HCT116 (cell line): Measurements from ENCODE around the gene TCF19. TPM values are rescaled to one million over a fixed set of nuclear protein-coding genes. Genes with fewer than 3 reads are reported as not detected.

Experiments used
- ATAC-seq: fragments of 200-7000 bp; cut with Tn5 transposase; 2 replicates; pipeline ENCODE4 v1.9.1; 2020; ENCODE audit warnings: mild to moderate bottlenecking, moderate library complexity
- BruUV-seq: library from RNA; stranded (reverse); fragments of 400-500 nt; replicated peaks from 2 replicates; lab custom pipeline; 2021; lab: Mats Ljungman, UMichigan
- CTCF ChIA-PET: fragments of 300-600 bp; sonication (Branson Sonifier 250); formaldehyde crosslinking; loops from one replicate; lab custom pipeline; 2021; ENCODE audit warnings: antibody characterized with exemption; lab: Charles Lee
- POLR2A ChIA-PET: fragments of 300-600, 350-600 bp; sonication (Branson Sonifier 250); formaldehyde crosslinking; loops from one replicate; lab custom pipeline; 2021; ENCODE audit warnings: antibody characterized with exemption; lab: Charles Lee
- RAD21 ChIA-PET, 2 experiments: fragments of 300-600 bp; sonication (Branson Sonifier 250); formaldehyde crosslinking; loops; one replicate each; lab custom pipeline; 2023; ENCODE audit warnings: low total read pairs in 2 of 2; ENCODE audit not compliant: uncharacterized antibody in 2 of 2, unreplicated experiment in 2 of 2, low non-redundant PET in 1 of 2; lab: Charles Lee
- DNase-seq: peaks from one replicate; pipeline ENCODE4 v3.0.0-alpha.2; 2010; ENCODE audit warnings: low read depth, low spot score
- H2AFZ ChIP-seq: fragments of 200-600 bp; shearing (Covaris generic), sonication (generic); 2 replicates; pipeline ENCODE4 v1.6.1; 2017; ENCODE audit warnings: low read depth, mixed run types, mixed read lengths, antibody characterized with exemption, low read length; ENCODE audit not compliant: poor library complexity, severe bottlenecking
- H3K27ac ChIP-seq: 2 replicates; pipeline ENCODE4 v1.5.1; 2012; ENCODE audit warnings: low read depth, low read length
- H3K27me3 ChIP-seq: fragments of 200-600 bp; sonication (generic); 2 replicates; pipeline ENCODE4 v1.6.1; 2016; ENCODE audit warnings: mixed run types, low read length, mixed read lengths; ENCODE audit not compliant: insufficient read depth
- H3K36me3 ChIP-seq, 2 experiments: fragments of 200-500 bp in 1 of 2; fragments of 200-600 bp in 1 of 2; sonication (Bioruptor generic) in 1 of 2; sonication (generic) in 1 of 2; 2 replicates each; pipeline versions ENCODE4 v1.5.1 to v1.6.1; 2014 to 2016; ENCODE audit warnings: low read length in 2 of 2, inconsistent platforms in 1 of 2, mixed read lengths in 1 of 2, mixed run types in 1 of 2; ENCODE audit not compliant: insufficient read depth in 2 of 2, control insufficient read depth in 1 of 2
- H3K4me1 ChIP-seq, 2 experiments: fragments of 200-600 bp in 1 of 2; sonication (generic) in 1 of 2; 2 replicates each; pipeline versions ENCODE4 v1.5.1 to v1.6.1; 2012 to 2017; ENCODE audit warnings: low read length in 2 of 2, inconsistent platforms in 1 of 2, mild to moderate bottlenecking in 1 of 2, mixed read lengths in 1 of 2, mixed run types in 1 of 2, moderate library complexity in 1 of 2; ENCODE audit not compliant: insufficient read depth in 2 of 2, control insufficient read depth in 1 of 2
- H3K4me2 ChIP-seq: fragments of 200-600 bp; sonication (generic); 2 replicates; pipeline ENCODE4 v1.6.1; 2017; ENCODE audit warnings: mixed run types, low read length, mixed read lengths
- H3K4me3 ChIP-seq, 2 experiments: fragments of 200-600 bp in 1 of 2; sonication (generic) in 1 of 2; replicated peaks in 1 of 2; 2 replicates each; pipeline ENCODE4 v1.5.1; 2011 to 2016; ENCODE audit warnings: low read length in 2 of 2, control low read depth in 1 of 2, low read depth in 1 of 2, mild to moderate bottlenecking in 1 of 2, mixed read lengths in 1 of 2, mixed run types in 1 of 2
- H3K79me2 ChIP-seq: fragments of 200-600 bp; sonication (generic); 2 replicates; pipeline ENCODE4 v1.6.1; 2017; ENCODE audit warnings: mild to moderate bottlenecking, mixed run types, low read length, moderate library complexity, mixed read lengths; ENCODE audit not compliant: insufficient read depth
- H3K9ac ChIP-seq: fragments of 200-600 bp; sonication (generic); 2 replicates; pipeline ENCODE4 v1.6.1; 2016; ENCODE audit warnings: low read length, mixed read lengths
- H3K9me2 ChIP-seq: fragments of 200-600 bp; sonication (generic), shearing (Covaris generic); 2 replicates; pipeline ENCODE4 v1.6.1; 2017; ENCODE audit warnings: mixed run types, mild to moderate bottlenecking, moderate library complexity; ENCODE audit not compliant: insufficient read depth
- H3K9me3 ChIP-seq, 2 experiments: fragments of 200-500 bp in 1 of 2; fragments of 200-600 bp in 1 of 2; sonication (Bioruptor generic) in 1 of 2; sonication (generic) in 1 of 2; 2 replicates each; pipeline ENCODE4 v1.6.1; 2014 to 2017; ENCODE audit warnings: low read length in 2 of 2, mixed read lengths in 2 of 2, inconsistent platforms in 1 of 2, low read depth in 1 of 2, mild to moderate bottlenecking in 1 of 2, mixed run types in 1 of 2, moderate library complexity in 1 of 2; ENCODE audit not compliant: control insufficient read depth in 1 of 2, insufficient read depth in 1 of 2
- H4K20me1 ChIP-seq: fragments of 200-600 bp; sonication (generic), shearing (Covaris generic); 2 replicates; pipeline ENCODE4 v1.6.1; 2017; ENCODE audit warnings: mixed run types, mild to moderate bottlenecking, moderate library complexity; ENCODE audit not compliant: insufficient read depth
- CBX3 ChIP-seq: IDR thresholded peaks from 2 replicates; pipeline ENCODE4 v1.6.1; 2012; ENCODE audit warnings: low read depth
- EZH2 ChIP-seq: fragments of 200-600 bp; sonication (generic); IDR thresholded peaks from 2 replicates; pipeline ENCODE4 v1.6.1; 2017; ENCODE audit warnings: antibody characterized with exemption, mixed run types
- EZH2phosphoT487 ChIP-seq: fragments of 200-600 bp; IDR thresholded peaks from 2 replicates; pipeline ENCODE4 v1.6.1; 2018; ENCODE audit warnings: antibody characterized with exemption, borderline replicate concordance
- MAX ChIP-seq: IDR thresholded peaks from 2 replicates; pipeline ENCODE4 v1.6.1; 2012
- POLR2A ChIP-seq: IDR thresholded peaks from 2 replicates; pipeline ENCODE4 v1.7.0; 2011; ENCODE audit warnings: borderline replicate concordance; ENCODE audit not compliant: insufficient read depth, insufficient read length; ENCODE audit errors: extremely low read depth
- POLR2AphosphoS5 ChIP-seq: IDR thresholded peaks from 2 replicates; pipeline ENCODE4 v1.6.1; 2011; ENCODE audit warnings: mild to moderate bottlenecking, low read depth, low read length, moderate library complexity
- RAD21 ChIP-seq: IDR thresholded peaks from 2 replicates; pipeline ENCODE4 v1.6.1; 2012; ENCODE audit warnings: low read depth, mild to moderate bottlenecking
- SIN3A ChIP-seq: IDR thresholded peaks from 2 replicates; pipeline ENCODE4 v1.6.1; 2012; ENCODE audit warnings: low read depth
- ZBTB33 ChIP-seq: IDR thresholded peaks from 2 replicates; pipeline ENCODE4 v1.6.1; 2011; ENCODE audit warnings: mild to moderate bottlenecking, low read length, moderate library complexity; ENCODE audit not compliant: insufficient replicate concordance; ENCODE audit errors: extremely low read depth
- ZFX ChIP-seq: fragments of 450-650 bp; IDR thresholded peaks from 2 replicates; pipeline ENCODE4 v1.6.1; 2017
- ZNF274 ChIP-seq: fragments of 200-500 bp; sonication (Bioruptor generic); IDR thresholded peaks from 2 replicates; pipeline ENCODE4 v1.6.1; 2014; ENCODE audit warnings: mild to moderate bottlenecking, low read depth, low read length, inconsistent platforms
- intact Hi-C: fragments of 100-400 bp; cut with micrococcal nuclease; formaldehyde crosslinking; loops from 2 replicates; pipeline ENCODE4 v1.10.0; 2022
- total RNA-seq: library from RNA; stranded (reverse); gene quantifications from one replicate; pipeline ENCODE4 v1.2.1, GENCODE V29; 2021; ENCODE audit not compliant: unreplicated experiment

Gene TCF19
- total RNA-seq, 1 experiment from 2014 or later, result 15.4 TPM

GRCh38 chr6:31115941-31116560 lies 42.3 kb upstream of the TCF19 start:
- H3K9me2 ChIP-seq, result no peaks in the 10 kb centered on the region
- ChIA-PET RAD21 (interaction anchor here (1.0 to 1.5 kb wide), 2 partner anchors 36 to 208 kb away, joined by 3 to 5 read pairs; partner anchors contain the start of gene GTF2H4 (in 1 of the 2)), POLR2A (interaction anchor here (1.0 to 2.8 kb wide), 6 partner anchors 8 to 296 kb away, joined by 3 to 11 read pairs (median 6); no protein-coding TSS in a partner anchor)
- no peak overlapping the region for H2AFZ ChIP-seq
- H4K20me1 ChIP-seq, result no peaks in the 10 kb centered on the region
- H3K9me3 ChIP-seq, result no peaks in the 10 kb centered on the region
- no peak for DNase-seq
- H3K4me2 ChIP-seq, result peak overlapping the region; percentile 92
- TF ChIP-seq ZFX, result no peak
- TF ChIP-seq RAD21, result no peak
- TF ChIP-seq POLR2A, result no peak
- TF ChIP-seq SIN3A, result no peak
- TF ChIP-seq EZH2, result no peak
- no peak for TF ChIP-seq ZBTB33
- no peak for TF ChIP-seq ZNF274
- no peak for TF ChIP-seq POLR2AphosphoS5
- no peak for TF ChIP-seq CBX3
- no peak for TF ChIP-seq EZH2phosphoT487
- TF ChIP-seq MAX, result no peak
- TF ChIP-seq, all 23 proteins: peak for 0
- Histone ChIP-seq H3K79me2 (peaks cover 8% of the 10 kb centered on the region; the same call in 1 of the 2 replicates), H3K36me3 (no peaks in the 10 kb centered on the region), H3K9ac (peak overlapping the region; percentile 73; the same call in 1 of the 2 replicates), H3K27ac (peak overlapping the region; percentile 83), H3K4me3 (peak overlapping the region; percentile 51 to 64; a peak in 3 of 4 replicates), H3K4me1 (peaks cover 22 to 42% of the 10 kb centered on the region in 2 experiments), H3K27me3 (no peaks in the 10 kb centered on the region)
- no peak for ATAC-seq
- CTCF ChIA-PET, result interaction anchor here (1.3 to 2.6 kb wide), 5 partner anchors 14 to 201 kb away, joined by 4 to 21 read pairs (median 11); no protein-coding TSS in a partner anchor
- BruUV-seq, result no TSS peak
- intact Hi-C loops, result no loop called here
